ENCODE results near the gene VPS13C. TPM values are rescaled to one million over a fixed set of nuclear protein-coding genes. Genes with fewer than 3 reads are reported as not detected.

The VPS13C gene
- total RNA-seq, 1 experiment from 2014 or later = 12.5 TPM

- DNase-seq (ENCODE audit: low read depth) = no peak
Measured at GRCh38 chr15:61938249-61938648, 122.0 kb downstream of the VPS13C start.

- no peak for DNase-seq (ENCODE audit: low read depth)
Measured at GRCh38 chr15:61936528-61937195, 123.6 kb downstream of the VPS13C start.

GRCh38 chr15:61935493-61935892, 124.8 kb downstream of the VPS13C start:
- DNase-seq (ENCODE audit: low read depth) = no peak

- no peak for DNase-seq (ENCODE audit: low read depth)
Measured at GRCh38 chr15:61929452-61929851, 130.8 kb downstream of the VPS13C start.

GRCh38 chr15:61923173-61923572, 137.1 kb downstream of the VPS13C start:
- DNase-seq (ENCODE audit: low read depth) = no peak

GRCh38 chr15:61921093-61921492, 139.2 kb downstream of the VPS13C start:
- no peak for DNase-seq (ENCODE audit: low read depth)

GRCh38 chr15:61917457-61917856, 142.8 kb downstream of the VPS13C start:
- DNase-seq (ENCODE audit: low read depth) = no peak

GRCh38 chr15:61916104-61916503, 144.1 kb downstream of the VPS13C start:
- DNase-seq (ENCODE audit: low read depth) = peak; percentile 49

- no peak for DNase-seq (ENCODE audit: low read depth)
Measured at GRCh38 chr15:61915640-61916039, 144.6 kb downstream of the VPS13C start.

- no peak for DNase-seq (ENCODE audit: low read depth)
Measured at GRCh38 chr15:61910839-61911369, 149.3 kb downstream of the VPS13C start.

- DNase-seq (ENCODE audit: low read depth) = no peak
Measured at GRCh38 chr15:61908241-61908640, 152.0 kb downstream of the VPS13C start.

GRCh38 chr15:61907753-61908086, 152.5 kb downstream of the VPS13C start:
- no peak for DNase-seq (ENCODE audit: low read depth)

GRCh38 chr15:61906961-61907752, 153.1 kb downstream of the VPS13C start:
- DNase-seq (ENCODE audit: low read depth) = peak; percentile 6

GRCh38 chr15:61893146-61893545, 167.1 kb downstream of the VPS13C start:
- no peak for DNase-seq (ENCODE audit: low read depth)

- no peak for DNase-seq (ENCODE audit: low read depth)
Measured at GRCh38 chr15:61892140-61892539, 168.1 kb downstream of the VPS13C start.

GRCh38 chr15:61890106-61890505, 170.1 kb downstream of the VPS13C start:
- peak; percentile 5 for DNase-seq (ENCODE audit: low read depth)

- peak; percentile 25 for DNase-seq (ENCODE audit: low read depth)
Measured at GRCh38 chr15:61889706-61890105, 170.5 kb downstream of the VPS13C start.

- no peak for DNase-seq (ENCODE audit: low read depth)
Measured at GRCh38 chr15:61888074-61888780, 172.0 kb downstream of the VPS13C start.

- no peak for DNase-seq (ENCODE audit: low read depth)
Measured at GRCh38 chr15:61880084-61880483, 180.2 kb downstream of the VPS13C start.

- peak; percentile 24 for DNase-seq (ENCODE audit: low read depth)
Measured at GRCh38 chr15:61879219-61879618, 181.0 kb downstream of the VPS13C start.

- peak; percentile 25 for DNase-seq (ENCODE audit: low read depth)
Measured at GRCh38 chr15:61871926-61872522, 188.2 kb downstream of the VPS13C start.

- no peak for DNase-seq (ENCODE audit: low read depth)
Measured at GRCh38 chr15:61869656-61870055, 190.6 kb downstream of the VPS13C start.
